MCF 10A (cell line): ENCODE results near the gene KDM6A. TPM values are rescaled to one million over a fixed set of nuclear protein-coding genes. Genes with fewer than 3 reads are reported as not detected.

ENCODE experiments used
- BruUV-seq: library from RNA; stranded (reverse); fragments of 400-500 nt; replicated peaks from 2 replicates; lab custom pipeline; 2021; lab: Mats Ljungman, UMichigan
- CTCF ChIA-PET: fragments of 300-600 bp; sonication (Branson Sonifier 250); formaldehyde crosslinking; extraction: SDS; loops from one replicate; lab custom pipeline; 2021; ENCODE audit warnings: antibody characterized with exemption, inconsistent platforms; lab: Yijun Ruan, JAX
- POLR2A ChIA-PET: fragments of 300-600, 350-650 bp; sonication (Branson Sonifier 250); formaldehyde crosslinking; extraction: SDS; loops from one replicate; lab custom pipeline; 2020; ENCODE audit warnings: antibody characterized with exemption, inconsistent platforms; lab: Yijun Ruan, JAX
- DNase-seq: peaks from one replicate; pipeline ENCODE4 v3.0.0-alpha.2; 2018; ENCODE audit not compliant: unreplicated experiment
- H3K27ac Mint-ChIP-seq: one replicate; pipeline ENCODE4 v1.8.0; 2022; ENCODE audit warnings: mild to moderate bottlenecking, low read depth, mixed read lengths; ENCODE audit not compliant: unreplicated experiment
- H3K27me3 Mint-ChIP-seq: one replicate; pipeline ENCODE4 v1.8.0; 2022; ENCODE audit warnings: mixed read lengths; ENCODE audit not compliant: insufficient read depth, unreplicated experiment
- H3K36me3 Mint-ChIP-seq: one replicate; pipeline ENCODE4 v1.8.0; 2022; ENCODE audit warnings: mild to moderate bottlenecking, moderate library complexity, mixed read lengths; ENCODE audit not compliant: insufficient read depth, unreplicated experiment
- H3K4me1 Mint-ChIP-seq: one replicate; pipeline ENCODE4 v1.8.0; 2022; ENCODE audit warnings: mixed read lengths; ENCODE audit not compliant: insufficient read depth, unreplicated experiment
- H3K4me3 Mint-ChIP-seq: one replicate; pipeline ENCODE4 v1.8.0; 2022; ENCODE audit warnings: mild to moderate bottlenecking, moderate library complexity, mixed read lengths; ENCODE audit not compliant: unreplicated experiment
- H3K9me3 Mint-ChIP-seq: one replicate; pipeline ENCODE4 v1.8.0; 2022; ENCODE audit warnings: mixed read lengths; ENCODE audit not compliant: unreplicated experiment
- CTCF ChIP-seq: fragments of 200-600 bp; IDR thresholded peaks from one replicate; pipeline ENCODE4 v1.8.0; 2022; ENCODE audit warnings: antibody characterized with exemption, mild to moderate bottlenecking; ENCODE audit not compliant: unreplicated experiment
- intact Hi-C: fragments of 100-400 bp; cut with micrococcal nuclease; formaldehyde crosslinking; loops from 2 replicates; pipeline ENCODE4 v1.14.1; 2022
- total RNA-seq: library from RNA; stranded (reverse); gene quantifications from 2 replicates; pipeline ENCODE4 v1.2.3, GENCODE V29; 2022

KDM6A gene
- total RNA-seq, 1 experiment from 2014 or later: 31.8 TPM

GRCh38 chrX:45138525-45138924 lies 265.5 kb downstream of the KDM6A start:
- no TSS peak for BruUV-seq
- no peaks in the 10 kb centered on the region for H3K4me1 Mint-ChIP-seq
- peaks cover 51% of the 10 kb centered on the region for H3K27me3 Mint-ChIP-seq
- H3K9me3 Mint-ChIP-seq: peaks cover 3% of the 10 kb centered on the region
- H3K27ac Mint-ChIP-seq: no peak overlapping the region
- no peak for DNase-seq
- intact Hi-C loops: no loop called here
- POLR2A ChIA-PET: no interaction called here
- H3K36me3 Mint-ChIP-seq: no peaks in the 10 kb centered on the region
- CTCF ChIA-PET: no interaction called here
- no peak overlapping the region for H3K4me3 Mint-ChIP-seq
- TF ChIP-seq CTCF: no peak

- H3K4me1 Mint-ChIP-seq: no peaks in the 10 kb centered on the region
- H3K36me3 Mint-ChIP-seq: no peaks in the 10 kb centered on the region
- H3K4me3 Mint-ChIP-seq: no peak overlapping the region
- no peak overlapping the region for H3K27ac Mint-ChIP-seq
- intact Hi-C loops: no loop called here
- CTCF ChIA-PET: no interaction called here
- H3K9me3 Mint-ChIP-seq: no peaks in the 10 kb centered on the region
- BruUV-seq: no TSS peak
- peaks cover 39% of the 10 kb centered on the region for H3K27me3 Mint-ChIP-seq
- no peak for TF ChIP-seq CTCF
- POLR2A ChIA-PET: no interaction called here
- no peak for DNase-seq
These were observed 267.8 kb downstream of the KDM6A start for GRCh38 chrX:45140812-45141211.

- TF ChIP-seq CTCF: no peak
- intact Hi-C loops: no loop called here
- no TSS peak for BruUV-seq
- H3K27me3 Mint-ChIP-seq: peaks cover 39% of the 10 kb centered on the region
- H3K9me3 Mint-ChIP-seq: no peaks in the 10 kb centered on the region
- CTCF ChIA-PET: no interaction called here
- H3K36me3 Mint-ChIP-seq: no peaks in the 10 kb centered on the region
- H3K4me3 Mint-ChIP-seq: no peak overlapping the region
- POLR2A ChIA-PET: no interaction called here
- no peak overlapping the region for H3K27ac Mint-ChIP-seq
- no peak for DNase-seq
- H3K4me1 Mint-ChIP-seq: no peaks in the 10 kb centered on the region
These were observed 269.2 kb downstream of the KDM6A start for GRCh38 chrX:45142185-45142584.

- POLR2A ChIA-PET: no interaction called here
- Mint-ChIP-seq H3K27me3 (peaks cover 51% of the 10 kb centered on the region), H3K9me3 (no peaks in the 10 kb centered on the region), H3K4me3 (no peak overlapping the region), H3K36me3 (no peaks in the 10 kb centered on the region), H3K27ac (no peak overlapping the region), H3K4me1 (no peaks in the 10 kb centered on the region)
- TF ChIP-seq CTCF: no peak
- no TSS peak for BruUV-seq
- intact Hi-C loops: no loop called here
- no peak for DNase-seq
- CTCF ChIA-PET: no interaction called here
These were observed 270.5 kb downstream of the KDM6A start for GRCh38 chrX:45143455-45143854.
